Left lung (tissue), 10 donors: Measurements from ENCODE around the gene PIH1D1. TPM values are rescaled to one million over a fixed set of nuclear protein-coding genes. Genes with fewer than 3 reads are reported as not detected.

ENCODE experiments used
- ATAC-seq: fragments of 200-7000 bp; cut with Tn5 transposase; one replicate; pipeline ENCODE4 v1.9.1; 2020; ENCODE audit warnings: moderate library complexity
- DNase-seq, 4 donors: peaks; one replicate each; pipeline ENCODE4 v3.0.0-alpha.2; 2013 to 2020
- H3K27ac ChIP-seq, 2 donors: fragments of 200-600 bp; sonication (generic) in 1 of 2; one replicate each; pipeline versions ENCODE4 v1.5.0 to v1.8.0; 2020 to 2021
- H3K27me3 ChIP-seq, 2 donors: fragments of 200-600 bp; sonication (generic) in 1 of 2; one replicate each; pipeline versions ENCODE4 v1.5.0 to v1.8.0; 2020 to 2021
- H3K36me3 ChIP-seq, 2 donors: fragments of 200-600 bp; sonication (generic) in 1 of 2; one replicate each; pipeline versions ENCODE4 v1.5.0 to v1.8.0; 2020 to 2021
- H3K4me1 ChIP-seq, 2 donors: fragments of 200-600 bp; one replicate each; pipeline ENCODE4 v1.8.0; 2021
- H3K4me3 ChIP-seq, 2 donors: fragments of 200-600 bp; sonication (generic) in 1 of 2; one replicate each; pipeline versions ENCODE4 v1.5.0 to v1.8.0; 2020 to 2021; ENCODE audit warnings: mild to moderate bottlenecking in 1 of 2
- H3K9me3 ChIP-seq, 2 donors: fragments of 200-600 bp; sonication (generic) in 1 of 2; one replicate each; pipeline versions ENCODE4 v1.5.0 to v1.8.0; 2020 to 2021
- intact Hi-C, 2 donors: fragments of 100-400 bp; cut with DNase I; formaldehyde crosslinking; loops; one replicate each; pipeline versions ENCODE4 v1.11.2 to v1.14.2; 2022
- polyA plus RNA-seq, 6 donors: library from polyadenylated mRNA; unstranded; fragments of 120-200 nt; gene quantifications; one replicate each; pipeline ENCODE4 v1.2.1, GENCODE V29; 2013; ENCODE audit not compliant: insufficient read length in 6 of 6
- total RNA-seq, 2 donors: library from RNA; stranded (reverse); fragmentation: NEBNext Ultra II Directional; extraction: Animal tissue kit (Norgen Biotek cat#: 25700); gene quantifications; one replicate each; pipeline ENCODE4 v1.2.1, GENCODE V29; 2021
- TF ChIP-seq, protein P1 (sequence below), 2 donors: fragments of 200-600 bp; sonication (generic) in 1 of 2; IDR thresholded peaks; one replicate each; pipeline versions ENCODE4 v1.5.0 to v1.8.0; 2021; ENCODE audit warnings: antibody characterized with exemption in 2 of 2
- donor health status: DM: no; HTN: yes; CAD: no.
- donor health status: DM: no; HTN: no; CAD: no.

PIH1D1 gene
- total and polyA plus RNA-seq, 8 donors, result 54.4 to 93.2 (median 78.5) TPM

DNA sequence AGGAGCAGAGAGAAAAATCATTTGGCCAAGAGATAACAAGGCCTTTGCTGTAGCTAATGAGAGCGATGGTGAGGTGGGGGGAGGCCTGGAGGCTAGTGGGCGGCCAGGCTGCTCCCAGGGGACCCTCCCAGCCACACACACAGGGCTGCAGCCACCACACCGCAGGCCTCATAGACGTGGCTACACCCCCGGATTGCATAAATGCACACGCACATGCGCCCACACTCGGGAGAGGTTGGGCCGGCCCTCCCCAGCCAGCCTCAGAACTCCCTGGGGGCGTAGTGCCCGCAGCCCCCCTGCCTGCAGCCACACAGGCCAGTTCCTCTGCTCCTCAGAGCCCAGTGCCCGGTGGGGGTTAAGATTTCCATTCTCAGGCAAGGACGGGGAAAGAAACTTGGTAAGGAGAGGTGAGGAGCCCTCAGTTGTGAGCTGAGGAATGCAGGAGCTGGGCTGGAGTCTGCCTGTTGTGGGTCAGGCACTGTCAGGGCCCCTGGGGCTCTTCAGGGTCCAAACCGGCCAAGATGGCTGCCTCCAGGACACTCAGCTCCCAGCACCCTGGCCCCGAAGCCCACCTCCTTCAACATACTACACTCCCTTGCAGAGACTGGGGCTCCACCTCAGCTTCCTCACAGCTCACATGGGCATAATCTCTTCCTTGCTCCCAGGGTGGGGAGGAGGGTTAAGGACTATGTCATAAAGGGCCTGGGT, 36.4 kb downstream of the PIH1D1 start:
- no peaks in the 10 kb centered on the region for H3K4me1 ChIP-seq
- H3K27me3 ChIP-seq, result peaks cover 7 to 47% of the 10 kb centered on the region in 2 donors
- ATAC-seq (peak; percentile 22), DNase-seq (no peak)
- H3K4me3 ChIP-seq, result no peak overlapping the region
- no peak overlapping the region for H3K27ac ChIP-seq
- no peaks in the 10 kb centered on the region for H3K36me3 ChIP-seq
- TF ChIP-seq, protein P1, sequence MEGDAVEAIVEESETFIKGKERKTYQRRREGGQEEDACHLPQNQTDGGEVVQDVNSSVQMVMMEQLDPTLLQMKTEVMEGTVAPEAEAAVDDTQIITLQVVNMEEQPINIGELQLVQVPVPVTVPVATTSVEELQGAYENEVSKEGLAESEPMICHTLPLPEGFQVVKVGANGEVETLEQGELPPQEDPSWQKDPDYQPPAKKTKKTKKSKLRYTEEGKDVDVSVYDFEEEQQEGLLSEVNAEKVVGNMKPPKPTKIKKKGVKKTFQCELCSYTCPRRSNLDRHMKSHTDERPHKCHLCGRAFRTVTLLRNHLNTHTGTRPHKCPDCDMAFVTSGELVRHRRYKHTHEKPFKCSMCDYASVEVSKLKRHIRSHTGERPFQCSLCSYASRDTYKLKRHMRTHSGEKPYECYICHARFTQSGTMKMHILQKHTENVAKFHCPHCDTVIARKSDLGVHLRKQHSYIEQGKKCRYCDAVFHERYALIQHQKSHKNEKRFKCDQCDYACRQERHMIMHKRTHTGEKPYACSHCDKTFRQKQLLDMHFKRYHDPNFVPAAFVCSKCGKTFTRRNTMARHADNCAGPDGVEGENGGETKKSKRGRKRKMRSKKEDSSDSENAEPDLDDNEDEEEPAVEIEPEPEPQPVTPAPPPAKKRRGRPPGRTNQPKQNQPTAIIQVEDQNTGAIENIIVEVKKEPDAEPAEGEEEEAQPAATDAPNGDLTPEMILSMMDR (IDR thresholded peaks at IDR 0.05), result no peak
- no peaks in the 10 kb centered on the region for H3K9me3 ChIP-seq
- intact Hi-C loops, result no loop called here

DNA sequence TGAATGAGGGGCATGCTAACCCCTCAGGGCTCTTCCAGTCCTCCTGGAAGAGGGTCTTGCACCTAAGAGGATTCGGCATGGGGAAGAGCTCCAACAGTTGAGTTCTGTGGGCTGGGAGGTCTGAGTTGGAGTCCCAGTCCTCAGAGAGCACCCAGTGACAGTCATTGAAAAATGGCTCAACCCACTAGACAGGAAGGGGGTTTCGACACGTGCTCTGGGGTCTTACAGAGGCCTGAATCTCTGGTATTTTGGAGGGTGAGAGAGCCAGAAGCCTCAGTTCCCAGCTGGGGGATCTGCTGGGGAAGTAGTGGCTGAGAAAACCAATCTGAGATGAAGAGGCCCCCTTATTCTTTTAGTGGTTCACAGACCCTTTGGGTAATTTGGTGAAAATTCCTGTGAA, 37.4 kb downstream of the PIH1D1 start:
- Histone ChIP-seq H3K27me3 (peaks cover 0 to 38% of the 10 kb centered on the region in 2 donors), H3K27ac (no peak overlapping the region), H3K9me3 (no peaks in the 10 kb centered on the region), H3K4me1 (peaks cover 0 to 8% of the 10 kb centered on the region in 2 donors), H3K4me3 (no peak overlapping the region), H3K36me3 (no peaks in the 10 kb centered on the region)
- DNase-seq (no peak), ATAC-seq (no peak)
- TF ChIP-seq, protein P1 (IDR thresholded peaks at IDR 0.05), result no peak
- intact Hi-C loops, result no loop called here

DNA sequence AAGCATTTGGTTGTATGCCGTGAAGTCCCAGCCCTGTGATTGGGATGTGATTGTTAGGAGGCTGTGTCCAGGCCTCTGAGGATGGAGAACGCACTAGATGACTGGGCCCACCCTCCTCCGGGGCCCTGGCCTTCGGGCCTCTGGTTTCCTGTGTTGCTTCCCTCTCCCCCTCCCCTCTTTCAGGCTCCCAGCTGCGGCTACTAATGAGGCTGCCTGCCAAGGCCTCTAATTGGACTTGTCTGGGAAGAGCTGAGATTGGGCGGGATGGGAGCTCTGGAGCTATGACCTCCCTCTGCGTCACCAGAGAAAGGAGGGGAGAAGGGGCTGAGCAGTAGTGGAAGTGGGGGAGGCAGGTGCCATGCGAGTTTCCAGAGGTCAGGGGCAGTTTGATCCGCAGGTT, 38.3 kb downstream of the PIH1D1 start:
- H3K9me3 ChIP-seq, result no peaks in the 10 kb centered on the region

DNA sequence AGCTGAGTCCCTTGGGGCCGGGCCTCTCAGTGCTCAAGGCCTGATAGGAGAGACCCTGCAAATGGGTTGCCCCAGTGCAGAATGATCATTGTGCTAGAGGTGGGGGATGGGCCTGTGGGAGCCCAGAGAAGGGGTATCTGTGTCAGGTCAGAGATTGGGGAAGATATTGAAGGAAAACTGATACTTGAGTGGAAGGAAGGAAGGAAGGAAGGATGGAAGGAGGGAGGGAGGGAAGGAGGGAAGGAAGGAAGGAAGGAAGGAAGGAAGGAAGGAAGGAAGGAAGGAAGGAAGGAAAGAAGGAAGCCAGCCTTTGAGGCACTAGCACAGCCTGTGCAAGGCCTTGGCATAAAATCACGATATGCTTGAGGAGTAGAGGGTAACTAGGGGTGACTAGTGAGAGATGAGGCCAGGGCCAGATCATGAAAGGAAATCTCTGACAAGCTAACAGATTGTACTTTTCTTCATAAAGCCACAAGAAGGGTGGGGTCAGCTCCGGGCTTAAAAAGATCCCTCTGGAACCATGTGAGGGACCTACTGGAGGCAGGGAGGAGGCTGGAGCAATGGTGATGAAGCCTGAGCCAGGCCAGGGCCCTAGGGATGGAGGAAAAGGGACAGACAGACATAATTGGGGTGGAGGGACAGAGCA, 39.8 kb downstream of the PIH1D1 start:
- no peak overlapping the region for H3K4me3 ChIP-seq
- no peaks in the 10 kb centered on the region for H3K36me3 ChIP-seq
- H3K9me3 ChIP-seq, result no peaks in the 10 kb centered on the region
- DNase-seq (no peak), ATAC-seq (no peak)
- peaks cover 0 to 23% of the 10 kb centered on the region in 2 donors for H3K27me3 ChIP-seq
- peaks cover 0 to 13% of the 10 kb centered on the region in 2 donors for H3K4me1 ChIP-seq
- TF ChIP-seq, protein P1 (IDR thresholded peaks at IDR 0.05), result no peak
- no peak overlapping the region for H3K27ac ChIP-seq
- intact Hi-C loops, result no loop called here

More for the DNA sequence above, 38.3 kb downstream of the PIH1D1 start:
- H3K27ac ChIP-seq, result no peak overlapping the region
- intact Hi-C loops, result no loop called here
- ATAC-seq, result no peak
- peaks cover 0 to 13% of the 10 kb centered on the region in 2 donors for H3K4me1 ChIP-seq
- H3K27me3 ChIP-seq, result peaks cover 0 to 29% of the 10 kb centered on the region in 2 donors
- no peaks in the 10 kb centered on the region for H3K36me3 ChIP-seq
- TF ChIP-seq, protein P1 (IDR thresholded peaks at IDR 0.05), result no peak
- no peak overlapping the region for H3K4me3 ChIP-seq
- peak in 2 of 4 donors; percentile 42 to 74 for DNase-seq

DNA sequence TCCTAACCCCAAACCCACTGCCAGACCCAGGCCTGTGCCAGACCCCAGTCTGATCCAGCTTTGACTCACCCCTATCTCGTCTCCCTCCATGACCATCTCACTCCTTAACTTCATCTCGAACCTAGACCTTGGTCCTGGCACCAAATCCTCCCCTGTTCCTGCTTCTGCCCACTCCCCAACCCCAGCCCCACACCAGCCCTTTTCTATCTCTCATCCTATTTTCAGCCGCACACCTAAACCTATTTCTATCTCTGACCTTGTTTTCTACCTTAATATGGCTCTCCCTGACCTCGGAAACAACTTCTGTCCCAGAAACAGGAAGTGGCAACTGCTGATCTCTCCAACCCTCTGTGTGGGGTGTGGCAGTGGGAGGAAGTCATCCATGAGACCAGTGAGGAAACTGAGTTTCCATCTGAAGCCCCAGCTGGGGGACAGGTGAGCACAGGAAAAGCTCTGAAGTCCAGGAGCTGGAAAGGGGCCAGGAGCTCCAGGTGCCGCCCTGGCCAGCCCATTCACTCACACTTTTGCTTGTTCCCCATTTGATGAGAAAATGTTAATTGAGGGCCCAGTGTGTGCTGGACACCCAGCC, 42.1 kb downstream of the PIH1D1 start:
- Histone ChIP-seq H3K4me3 (no peak overlapping the region), H3K27me3 (peaks cover 0 to 5% of the 10 kb centered on the region in 2 donors), H3K4me1 (peaks cover 0 to 13% of the 10 kb centered on the region in 2 donors), H3K36me3 (no peaks in the 10 kb centered on the region), H3K9me3 (no peaks in the 10 kb centered on the region), H3K27ac (peak overlapping the region in 1 of 2 donors; percentile 18)
- DNase-seq, result no peak
- TF ChIP-seq, protein P1 (IDR thresholded peaks at IDR 0.05), result no peak
- intact Hi-C loops, result no loop called here
- peak; percentile 56 for ATAC-seq
